ENCODE results near the gene ASCC1. TPM values are rescaled to one million over a fixed set of nuclear protein-coding genes. Genes with fewer than 3 reads are reported as not detected.

The ASCC1 gene
- total and polyA plus RNA-seq, 10 donors = 11.9 to 41.7 (median 33.8) TPM

DNA sequence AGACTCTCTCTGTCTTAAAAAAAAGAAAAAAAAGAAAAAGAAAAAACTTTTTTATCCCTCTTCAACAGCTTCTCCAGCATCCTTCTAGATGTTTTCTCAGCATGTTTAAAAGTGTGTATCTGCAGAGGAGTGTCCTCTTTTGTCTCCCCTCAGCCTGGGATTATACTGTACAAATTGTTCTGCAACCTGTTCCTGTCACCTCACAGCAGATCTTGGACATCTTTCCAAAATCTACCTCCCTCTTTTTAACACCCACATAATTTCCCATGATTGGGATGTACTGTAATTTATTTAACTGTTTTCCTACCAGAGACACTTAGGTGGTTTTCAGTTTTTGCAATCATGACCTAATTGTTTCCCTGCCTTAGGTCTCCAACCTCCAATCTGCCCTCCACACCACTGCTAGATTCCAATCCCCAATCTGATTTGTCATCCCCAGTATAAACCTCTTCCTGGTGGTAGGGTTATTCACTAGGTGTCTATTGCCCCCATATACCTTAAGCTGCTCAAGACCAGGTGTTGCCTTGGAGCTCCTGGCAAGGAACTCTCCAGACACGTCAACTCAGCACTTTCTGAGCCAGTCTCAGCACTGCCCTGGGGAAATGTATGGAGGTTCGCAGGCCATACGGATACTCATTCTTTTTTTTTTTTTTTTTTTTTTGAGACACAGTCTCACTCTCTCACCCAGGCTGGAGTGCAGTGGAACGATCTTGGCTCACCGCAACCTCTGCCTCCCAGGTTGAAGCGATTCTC, 40.1 kb upstream of the ASCC1 start:
- TF ChIP-seq CTCF (IDR thresholded peaks at IDR 0.05 in 8 of 11, conservative IDR thresholded peaks at IDR 0.05 in 3 of 11) (no peak), POLR2A (IDR thresholded peaks at IDR 0.05) (no peak), POLR2AphosphoS5 (IDR thresholded peaks at IDR 0.05) (no peak)

GRCh38 chr10:72254813-72255568, 38.9 kb upstream of the ASCC1 start:
- H3K36me3 ChIP-seq = no peaks in the 10 kb centered on the region
- intact Hi-C loops (cut with DNase I; ENCODE audit: low total_unique reads) = no loop called here
- H3K9me3 ChIP-seq = no peaks in the 10 kb centered on the region
- H3K27me3 ChIP-seq (replicated peaks in 1 of 7) = no peaks in the 10 kb centered on the region
- peak; percentile 92 for DNase-seq
- TF ChIP-seq POLR2AphosphoS5 (IDR thresholded peaks at IDR 0.05) (peak; percentile 87 to 92 (median 90)), POLR2A (IDR thresholded peaks at IDR 0.05) (no peak)
- peak overlapping the region; percentile 69 to 95 (median 87) for H3K27ac ChIP-seq
- peak overlapping the region in 1 of 8 donors; percentile 41 for H3K4me3 ChIP-seq
- H3K4me1 ChIP-seq = peaks cover 65 to 100% (median 93%) of the 10 kb centered on the region in 6 donors
- WGBS, 5 donors = 23 to 41% (median 24%) methylated on average over 12 to 15 of the region's 15 CpGs

More for the DNA sequence above, 40.1 kb upstream of the ASCC1 start:
- Histone ChIP-seq H3K9me3 (no peaks in the 10 kb centered on the region), H3K4me1 (peaks cover 66 to 100% (median 94%) of the 10 kb centered on the region in 6 donors), H3K36me3 (no peaks in the 10 kb centered on the region), H3K27me3 (replicated peaks in 1 of 7) (no peaks in the 10 kb centered on the region), H3K4me3 (no peak overlapping the region), H3K27ac (peak overlapping the region in 6 of 8 donors; percentile 72 to 95 (median 90))
- DNase-seq = no peak
- WGBS, 5 donors = 93 to 98% (median 96%) methylated on average over 6 of the region's 6 CpGs
- intact Hi-C loops (cut with DNase I; ENCODE audit: low total_unique reads) = no loop called here

DNA sequence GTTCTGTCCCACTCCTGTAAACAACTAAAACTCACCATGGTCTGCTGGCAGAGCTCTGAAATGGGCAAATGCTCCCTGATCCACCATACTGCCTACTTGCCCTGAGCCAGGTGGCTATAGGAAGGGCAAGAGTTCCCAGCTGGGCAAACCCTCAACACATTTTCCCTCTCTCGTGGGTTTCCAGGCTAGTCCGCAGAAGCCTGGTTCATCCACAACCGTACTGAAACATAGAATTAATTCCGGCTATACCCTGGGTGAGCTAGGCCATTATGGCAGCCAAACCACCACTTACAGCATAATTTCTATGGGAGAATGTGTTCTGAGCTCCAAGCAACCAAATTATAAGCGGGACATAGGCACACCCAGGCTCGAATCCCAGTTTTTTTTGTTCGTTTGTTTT, 37.5 kb upstream of the ASCC1 start:
- 95 to 98% (median 96%) methylated on average over 7 of the region's 7 CpGs for WGBS, 5 donors
- no peaks in the 10 kb centered on the region for H3K27me3 ChIP-seq (replicated peaks in 1 of 7)
- H3K4me1 ChIP-seq = peaks cover 65 to 100% (median 93%) of the 10 kb centered on the region in 6 donors
- no peaks in the 10 kb centered on the region for H3K9me3 ChIP-seq
- DNase-seq = peak; percentile 39
- TF ChIP-seq CTCF (IDR thresholded peaks at IDR 0.05 in 8 of 11, conservative IDR thresholded peaks at IDR 0.05 in 3 of 11) = no peak
- TF ChIP-seq POLR2A (IDR thresholded peaks at IDR 0.05) = no peak
- no peak overlapping the region for H3K4me3 ChIP-seq
- intact Hi-C loops (cut with DNase I; ENCODE audit: low total_unique reads) = no loop called here
- peak overlapping the region in 7 of 8 donors; percentile 5 to 95 (median 89) for H3K27ac ChIP-seq
- H3K36me3 ChIP-seq = no peaks in the 10 kb centered on the region

- no peaks in the 10 kb centered on the region for H3K36me3 ChIP-seq
- H3K27me3 ChIP-seq (replicated peaks in 1 of 7) = no peaks in the 10 kb centered on the region
- H3K4me1 ChIP-seq = peaks cover 71 to 100% (median 93%) of the 10 kb centered on the region in 6 donors
- 89 to 93% (median 92%) methylated on average over 3 of the region's 3 CpGs for WGBS, 5 donors
- no peak for TF ChIP-seq POLR2AphosphoS5 (IDR thresholded peaks at IDR 0.05)
- TF ChIP-seq CTCF (IDR thresholded peaks at IDR 0.05 in 8 of 11, conservative IDR thresholded peaks at IDR 0.05 in 3 of 11) = no peak
- no peak for TF ChIP-seq POLR2A (IDR thresholded peaks at IDR 0.05)
- intact Hi-C loops (cut with DNase I; ENCODE audit: low total_unique reads) = no loop called here
- no peak for DNase-seq
- H3K9me3 ChIP-seq = no peaks in the 10 kb centered on the region
- H3K4me3 ChIP-seq = no peak overlapping the region
- peak overlapping the region in 6 of 8 donors; percentile 5 to 95 (median 90) for H3K27ac ChIP-seq
Measured at GRCh38 chr10:72252972-72253371, 36.9 kb upstream of the ASCC1 start.

Measured in spleen (tissue), 11 donors.